HG03039 (cell line): ENCODE measurements around the gene NCR1.
"Not testable (repeated sequence)": the region's sequence is repeated elsewhere in the genome, so short reads cannot be mapped to it uniquely, and the experiment has no call there.

Experiments used
- ATAC-seq: cut with Tn5 transposase; IDR thresholded peaks from one replicate; pipeline ENCODE4 v1.9.1; 2021; ENCODE audit warnings: mild to moderate bottlenecking, moderate library complexity; ENCODE audit not compliant: unreplicated experiment

The NCR1 gene

DNA sequence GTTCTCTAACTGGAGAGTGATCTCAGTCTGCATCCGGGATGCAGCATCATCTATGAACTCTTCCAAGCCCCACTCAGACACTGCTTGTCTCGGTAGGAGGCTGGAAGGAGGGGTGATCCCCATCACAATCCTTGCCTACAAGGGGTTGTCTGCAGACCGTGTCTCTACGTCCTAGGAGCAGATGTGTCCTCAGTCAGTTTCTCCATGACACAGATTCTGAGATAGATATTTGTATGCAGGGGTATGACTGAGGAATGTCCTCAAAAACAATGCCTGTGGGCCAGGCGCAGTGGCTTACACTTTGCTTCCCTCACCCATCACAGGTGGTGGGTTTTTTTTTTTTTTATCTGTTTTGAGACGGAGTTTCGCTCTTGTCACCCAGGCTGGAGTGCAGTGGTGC lies 871 bp downstream of the NCR1 start:
- no peak for ATAC-seq

DNA sequence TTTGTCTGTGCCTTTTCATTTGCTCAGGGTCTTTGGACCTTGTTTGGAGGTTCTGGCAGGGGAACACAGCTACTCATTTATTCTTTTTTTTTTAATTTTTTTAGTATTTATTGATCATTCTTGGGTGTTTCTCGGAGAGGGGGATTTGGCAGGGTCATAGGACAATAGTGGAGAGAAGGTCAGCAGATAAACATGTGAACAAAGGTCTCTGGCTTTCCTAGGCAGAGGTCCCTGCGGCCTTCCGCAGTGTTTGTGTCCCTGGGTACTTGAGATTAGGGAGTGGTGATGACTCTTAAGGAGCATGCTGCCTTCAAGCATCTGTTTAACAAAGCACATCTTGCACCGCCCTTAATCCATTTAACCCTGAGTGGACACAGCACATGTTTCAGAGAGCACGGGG lies 2.0 kb downstream of the NCR1 start:
- ATAC-seq = not testable (repeated sequence)

GRCh38 chr19:54916822-54917221 lies 10.9 kb downstream of the NCR1 start:
- ATAC-seq = no peak

DNA sequence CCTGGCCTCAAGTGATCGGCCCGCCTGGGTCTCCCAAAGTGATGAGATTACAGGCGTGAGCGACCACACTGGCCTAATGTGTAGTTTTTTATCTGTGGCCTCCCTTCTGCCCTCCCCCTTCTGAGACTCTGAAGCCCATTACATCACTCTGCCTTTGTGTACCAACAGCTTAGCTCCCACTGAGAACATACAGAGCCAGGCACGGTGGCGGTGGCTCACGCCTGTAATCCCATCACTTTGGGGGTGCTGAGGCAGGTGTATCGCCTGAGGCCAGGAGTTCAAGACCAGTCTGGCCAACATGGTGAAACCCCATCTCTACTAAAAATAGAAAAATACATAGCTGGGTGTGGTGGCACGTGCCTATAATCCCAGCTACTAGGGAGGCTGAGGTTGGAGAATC lies 12.6 kb downstream of the NCR1 start:
- ATAC-seq = no peak

DNA sequence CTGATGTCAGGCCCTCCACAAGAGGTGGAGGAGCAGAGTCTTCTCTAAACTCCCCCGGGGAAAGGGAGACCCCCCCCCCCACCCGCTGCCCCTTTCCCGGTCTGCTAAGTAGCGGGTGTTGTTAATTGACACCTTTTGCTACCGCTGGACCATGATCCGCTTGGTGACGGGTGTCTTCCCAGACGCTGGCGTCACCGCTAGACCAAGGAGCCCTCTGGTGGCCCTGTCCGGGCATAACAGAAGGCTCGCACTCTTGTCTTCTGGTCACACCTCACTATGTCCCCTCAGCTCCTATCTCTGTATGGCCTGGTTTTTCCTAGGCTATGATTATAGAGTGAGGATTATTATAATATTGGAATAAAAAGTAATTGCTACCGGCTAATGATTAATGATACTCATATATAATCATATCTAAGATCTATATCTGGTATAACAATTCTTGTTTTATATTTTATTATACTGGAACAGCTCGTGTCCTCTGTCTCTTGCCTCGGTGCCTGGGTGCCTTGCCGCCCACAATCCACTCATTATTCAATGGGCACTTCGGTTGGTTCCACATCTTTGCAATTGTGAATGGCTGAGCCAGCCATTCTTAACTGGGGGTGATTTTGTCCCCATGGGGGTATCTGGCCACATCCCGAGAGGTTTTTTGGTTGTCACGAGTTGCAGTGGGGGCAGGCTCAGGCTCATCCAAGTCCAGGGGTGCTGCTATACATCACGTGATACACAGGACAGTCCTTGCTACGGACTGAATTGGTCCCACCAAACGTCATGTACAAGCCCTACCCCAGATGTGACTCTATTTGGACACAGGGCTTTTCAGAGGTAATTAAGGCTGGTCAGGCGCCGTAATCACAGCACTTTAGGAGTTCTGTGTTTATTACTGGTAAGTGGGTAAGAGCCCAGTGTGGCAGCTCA lies 14.0 kb downstream of the NCR1 start:
- not testable (repeated sequence) for ATAC-seq

DNA sequence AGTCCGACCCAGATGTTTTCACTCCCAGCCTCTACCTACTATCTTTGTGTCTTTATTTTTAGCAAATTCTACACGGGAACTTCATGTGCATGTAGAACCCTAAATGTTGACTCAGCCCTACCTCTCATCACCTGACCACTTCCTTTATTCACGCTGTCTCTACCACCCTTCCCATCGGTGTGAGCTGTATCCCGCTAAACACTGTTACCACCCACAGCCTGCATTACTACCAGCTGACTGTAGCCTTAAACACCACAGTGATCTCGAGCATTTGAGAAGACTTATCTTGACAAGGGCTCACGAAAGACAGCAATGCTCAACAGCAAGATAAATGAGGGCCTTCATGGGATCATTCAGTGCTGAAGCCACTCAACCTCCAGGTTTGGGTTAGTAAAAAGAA lies 15.1 kb downstream of the NCR1 start:
- ATAC-seq = no peak

DNA sequence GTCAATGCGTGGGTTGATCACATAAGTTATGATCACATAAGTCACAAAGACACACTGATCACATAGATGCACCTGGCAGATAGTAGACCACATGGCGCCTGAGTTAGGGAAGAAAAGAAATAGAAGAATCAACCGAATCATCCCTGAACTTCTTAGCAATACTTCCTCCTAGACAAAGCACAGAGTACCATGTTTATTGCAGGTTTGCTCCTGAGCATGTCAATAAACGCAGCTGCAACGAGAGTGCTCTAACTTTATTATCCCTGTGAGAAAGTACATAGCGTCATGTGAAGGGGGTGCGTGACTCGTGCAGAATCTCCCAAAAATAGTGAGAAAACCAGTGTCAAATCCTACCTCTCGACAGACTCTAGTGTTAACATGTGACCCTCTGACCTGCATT lies 17.3 kb downstream of the NCR1 start:
- no peak for ATAC-seq

DNA sequence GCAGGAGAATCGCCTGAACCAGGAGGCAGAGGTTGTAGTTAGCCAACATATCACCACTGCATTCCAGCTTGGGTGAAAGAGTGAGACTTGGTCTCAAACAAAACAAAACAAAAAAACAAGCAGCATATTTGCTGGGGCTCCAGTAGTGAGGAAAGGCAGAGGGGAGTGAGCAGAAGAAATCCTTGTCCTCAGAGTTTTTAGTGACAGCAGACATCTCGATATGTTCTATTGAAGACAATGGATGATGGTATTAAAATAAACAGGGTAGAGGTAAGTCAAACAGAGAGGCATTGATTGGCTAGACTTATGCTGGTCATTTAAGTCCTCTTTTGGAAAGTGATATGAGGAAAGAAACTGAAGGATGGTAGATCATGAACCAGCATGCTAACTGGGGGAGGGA lies 22.4 kb downstream of the NCR1 start:
- ATAC-seq = no peak

DNA sequence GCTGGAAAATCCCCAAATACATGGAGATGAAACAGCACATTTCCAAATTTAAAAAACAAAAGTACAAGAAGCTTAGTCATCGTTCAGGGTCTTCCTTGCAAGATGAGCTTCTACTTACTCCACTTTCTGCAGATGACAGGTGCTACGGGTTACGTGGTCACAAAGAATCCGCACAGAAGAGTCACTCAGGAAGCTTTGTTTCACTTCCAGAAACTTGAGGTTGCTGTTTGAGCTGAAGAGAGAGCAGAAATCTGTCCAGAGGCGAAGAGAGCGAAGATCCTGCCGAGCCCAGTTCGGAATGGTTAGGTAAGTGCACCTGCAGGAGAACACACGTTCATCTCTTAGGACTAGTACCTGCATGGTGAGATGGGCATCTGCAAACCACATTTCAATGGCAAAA lies 32.0 kb downstream of the NCR1 start:
- no peak for ATAC-seq

DNA sequence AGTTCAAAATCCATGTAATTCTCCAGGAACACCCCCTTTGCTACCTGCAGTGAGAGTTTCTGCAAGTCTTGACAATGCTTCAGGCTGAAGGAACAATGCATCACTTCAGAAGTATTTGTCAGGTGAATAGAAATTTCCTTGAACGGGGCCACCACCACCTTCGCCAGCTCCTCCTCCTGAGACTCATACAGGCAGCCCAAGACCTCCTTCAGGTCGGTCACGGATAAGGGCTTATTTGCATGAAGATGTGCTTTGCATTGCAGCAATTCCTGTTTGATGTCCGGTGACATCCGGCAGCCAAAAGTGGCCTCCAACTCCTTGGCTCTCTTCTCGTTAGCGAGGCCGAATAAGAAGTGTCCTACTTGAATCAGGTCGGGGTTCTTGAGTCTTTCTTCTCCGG lies 33.0 kb downstream of the NCR1 start:
- ATAC-seq = no peak

DNA sequence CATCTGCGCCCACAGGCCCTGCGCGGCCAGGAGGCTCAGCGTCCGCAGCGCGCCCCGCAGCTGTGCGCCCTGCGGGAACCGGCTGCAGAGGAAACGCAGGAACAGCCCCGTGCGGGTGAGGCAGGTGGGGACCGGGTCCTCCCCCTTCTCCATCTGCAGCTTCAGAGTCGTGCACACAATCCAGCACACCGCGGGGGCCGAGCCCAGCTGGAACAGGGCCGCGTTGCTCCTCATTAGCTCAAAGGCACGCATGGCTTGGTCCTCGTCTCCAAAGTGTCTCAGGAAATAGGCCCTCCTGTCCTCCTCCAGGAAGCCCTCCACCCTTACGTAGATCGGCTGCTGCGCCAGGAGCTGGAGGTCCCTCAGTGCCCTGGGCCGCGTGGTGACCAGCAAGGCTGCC lies 33.6 kb downstream of the NCR1 start:
- ATAC-seq = not testable (repeated sequence)

- not testable (repeated sequence) for ATAC-seq
Measured at GRCh38 chr19:54943772-54944361, 37.9 kb downstream of the NCR1 start.

- ATAC-seq = no peak
Measured at GRCh38 chr19:54947381-54947780, 41.4 kb downstream of the NCR1 start, which contains the start of gene NLRP7. Gene NLRP7, minus strand, starts transcription at chr19:54947530.

DNA sequence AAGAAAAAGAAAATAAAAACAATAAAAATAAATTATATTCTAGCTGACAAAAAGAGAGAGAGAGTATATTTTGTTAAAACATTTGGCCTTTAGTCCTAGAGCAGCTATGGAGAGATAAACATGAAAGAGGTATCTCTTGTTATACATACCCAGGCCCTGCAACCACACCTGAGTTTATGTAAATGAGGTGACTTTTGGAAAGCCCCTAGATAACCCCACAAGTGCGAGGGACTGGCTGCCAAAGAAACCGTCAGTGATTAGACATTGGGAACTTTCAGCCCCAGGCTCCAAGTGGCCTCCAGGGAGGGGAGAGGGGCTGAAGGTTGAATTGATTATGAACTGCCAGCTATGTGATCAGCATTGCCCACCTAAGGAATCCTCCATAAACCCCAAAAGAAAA lies 43.5 kb downstream of the NCR1 start:
- no peak for ATAC-seq

GRCh38 chr19:54950580-54950979 lies 44.6 kb downstream of the NCR1 start:
- not testable (repeated sequence) for ATAC-seq

GRCh38 chr19:54952591-54953344 lies 46.8 kb downstream of the NCR1 start:
- ATAC-seq = no peak

GRCh38 chr19:54953345-54953713 lies 47.4 kb downstream of the NCR1 start:
- ATAC-seq = not testable (repeated sequence)

- ATAC-seq = no peak
Measured at GRCh38 chr19:54955376-54955775, 49.4 kb downstream of the NCR1 start.

DNA sequence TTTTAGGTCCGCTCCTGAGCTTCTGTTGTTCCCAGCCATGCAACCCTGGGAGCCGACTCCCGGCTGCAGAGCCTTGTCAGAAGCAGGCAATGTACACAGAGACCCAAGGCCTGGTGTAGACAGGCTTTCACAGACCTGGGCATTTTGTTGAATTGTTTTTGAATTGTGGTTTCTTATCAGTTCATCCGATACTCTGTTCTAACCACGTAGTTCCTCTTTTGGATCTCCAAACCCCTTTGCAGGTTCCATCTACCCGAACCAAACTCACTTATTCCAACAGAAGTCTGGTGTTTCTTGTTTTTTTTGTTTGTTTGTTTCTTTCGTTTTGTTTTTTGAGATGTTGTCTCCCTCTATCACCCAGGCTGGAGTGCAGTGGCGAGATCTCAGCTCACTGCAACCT lies 53.9 kb downstream of the NCR1 start:
- ATAC-seq = no peak
